ENCODE measurements around the gene CYP46A1. TPM values are rescaled to one million over a fixed set of nuclear protein-coding genes. Genes with fewer than 3 reads are reported as not detected.
A peak's percentile ranks its signal among the peaks of the same experiment; 100 is the strongest.

CYP46A1 gene
- total and polyA plus RNA-seq, 7 experiments from 2014 or later: 0.02 to 0.34 (median 0.23) TPM; not detected in 1

DNA sequence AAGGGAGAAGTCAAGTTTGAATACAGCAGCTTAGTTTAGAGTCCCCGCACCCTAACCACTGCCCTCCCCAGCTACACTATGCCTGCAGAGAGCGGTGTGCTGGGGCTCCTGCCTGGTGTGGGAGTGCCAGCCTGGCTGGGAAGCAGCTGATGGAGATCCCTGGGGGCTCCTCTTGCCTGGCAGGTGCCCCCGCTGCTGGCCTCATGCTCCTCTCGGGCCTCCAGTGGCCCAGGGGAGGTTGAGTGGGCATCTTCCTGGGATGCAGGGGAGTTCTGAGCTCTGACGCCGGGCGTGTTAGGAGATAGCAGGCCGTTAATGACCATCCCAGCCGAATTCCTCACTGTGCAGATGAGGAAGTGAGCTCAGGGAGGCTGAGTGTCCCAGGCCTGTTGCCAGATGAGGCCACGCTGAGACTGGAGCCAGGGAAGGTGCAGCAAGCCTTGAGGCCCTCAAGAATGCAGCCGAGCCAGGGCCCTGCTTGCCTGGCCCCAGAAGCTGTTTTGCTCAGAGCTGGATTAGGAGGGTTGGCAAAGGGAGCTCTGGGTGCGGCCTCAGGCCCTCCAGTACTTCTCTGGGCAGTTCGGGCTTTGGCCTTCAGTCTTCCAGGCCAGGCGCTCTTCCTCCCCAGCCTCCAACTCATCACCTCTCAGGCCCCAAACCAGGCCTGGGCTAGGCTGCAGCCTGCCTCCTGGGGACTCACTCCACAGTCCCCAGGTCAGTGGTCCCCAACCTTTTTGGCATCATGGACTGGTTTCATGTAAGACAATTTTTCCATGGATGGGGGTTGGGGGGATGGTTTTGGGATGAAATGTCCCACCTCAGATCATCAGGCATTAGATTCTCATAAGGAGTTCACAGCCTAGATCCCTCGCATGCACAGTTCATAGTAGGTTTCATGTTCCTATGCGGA lies 6.6 kb upstream of the CYP46A1 start:
- Mint-ChIP-seq H3K27me3 (no peaks in the 10 kb centered on the region), H3K9me3 (peaks cover 0 to 16% (median 2%) of the 10 kb centered on the region in 11 donors), H3K4me3 (no peak overlapping the region), H3K27ac (no peak overlapping the region), H3K4me1 (peaks cover 0 to 7% (median under 1%) of the 10 kb centered on the region in 7 donors), H3K36me3 (peaks cover 0 to 11% (median 0%) of the 10 kb centered on the region in 5 donors)
- Histone ChIP-seq H3K27ac (ENCODE audit: low read depth, low read length) (no peak overlapping the region), H3K27me3 (ENCODE audit: control insufficient read depth in 2 of 2, insufficient read depth in 2 of 2, low read length in 2 of 2) (no peaks in the 10 kb centered on the region), H3K36me3 (ENCODE audit: control insufficient read depth in 2 of 3, insufficient read depth in 3 of 3, low read length in 3 of 3) (no peaks in the 10 kb centered on the region), H3K9me3 (ENCODE audit: control insufficient read depth in 2 of 3, low read length in 3 of 3) (peaks cover 0 to 8% (median 0%) of the 10 kb centered on the region in 3 experiments), H3K4me1 (ENCODE audit: control insufficient read depth in 2 of 2, insufficient read depth in 2 of 2, low read length in 2 of 2) (peaks cover 0 to 10% of the 10 kb centered on the region in 2 donors), H3K4me3 (ENCODE audit: low read length) (no peak overlapping the region)
- ChIA-PET CTCF (interaction anchor here (0.9 kb wide), 1 partner anchor 11 kb away, joined by 3 read pairs; no protein-coding TSS in a partner anchor), POLR2A (no interaction called here)
- ATAC-seq (no peak), DNase-seq (no peak)
- intact Hi-C loops (cut with micrococcal nuclease): no loop called here

DNA sequence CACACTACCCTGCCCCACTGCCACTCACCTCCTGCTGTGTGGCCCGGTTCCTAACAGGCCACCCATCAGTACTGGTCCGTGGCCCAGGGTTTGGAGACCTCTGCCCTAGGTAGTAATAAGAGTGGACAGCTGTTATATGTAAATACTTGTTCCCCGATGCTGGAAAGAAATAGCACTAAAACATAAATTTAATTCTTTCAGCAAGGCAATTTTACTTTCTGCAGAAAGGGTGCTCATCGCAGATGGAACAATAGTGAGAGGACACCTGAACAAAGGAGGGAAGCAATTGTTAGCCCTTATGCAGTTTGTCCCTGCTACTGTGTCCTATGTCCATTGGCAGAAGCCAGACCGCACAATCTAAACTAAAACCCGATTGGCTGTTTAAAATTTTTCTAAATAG lies 5.9 kb upstream of the CYP46A1 start:
- peaks cover 0 to 11% (median 0%) of the 10 kb centered on the region in 5 donors for H3K36me3 Mint-ChIP-seq
- peaks cover 0 to 16% (median 2%) of the 10 kb centered on the region in 11 donors for H3K9me3 Mint-ChIP-seq
- Histone ChIP-seq H3K4me3 (ENCODE audit: low read length) (no peak overlapping the region), H3K36me3 (ENCODE audit: control insufficient read depth in 2 of 3, insufficient read depth in 3 of 3, low read length in 3 of 3) (no peaks in the 10 kb centered on the region), H3K27me3 (ENCODE audit: control insufficient read depth in 2 of 2, insufficient read depth in 2 of 2, low read length in 2 of 2) (no peaks in the 10 kb centered on the region), H3K27ac (ENCODE audit: low read depth, low read length) (no peak overlapping the region), H3K9me3 (ENCODE audit: control insufficient read depth in 2 of 3, low read length in 3 of 3) (peaks cover 0 to 8% (median 0%) of the 10 kb centered on the region in 3 experiments), H3K4me1 (ENCODE audit: control insufficient read depth in 2 of 2, insufficient read depth in 2 of 2, low read length in 2 of 2) (peaks cover 4 to 13% of the 10 kb centered on the region in 2 donors)
- H3K27ac Mint-ChIP-seq: no peak overlapping the region
- POLR2A ChIA-PET: no interaction called here
- no peaks in the 10 kb centered on the region for H3K27me3 Mint-ChIP-seq
- DNase-seq (no peak), ATAC-seq (no peak)
- intact Hi-C loops (cut with micrococcal nuclease): no loop called here
- H3K4me3 Mint-ChIP-seq: no peak overlapping the region
- CTCF ChIA-PET: no interaction called here
- peaks cover 0 to 10% (median 4%) of the 10 kb centered on the region in 7 donors for H3K4me1 Mint-ChIP-seq

DNA sequence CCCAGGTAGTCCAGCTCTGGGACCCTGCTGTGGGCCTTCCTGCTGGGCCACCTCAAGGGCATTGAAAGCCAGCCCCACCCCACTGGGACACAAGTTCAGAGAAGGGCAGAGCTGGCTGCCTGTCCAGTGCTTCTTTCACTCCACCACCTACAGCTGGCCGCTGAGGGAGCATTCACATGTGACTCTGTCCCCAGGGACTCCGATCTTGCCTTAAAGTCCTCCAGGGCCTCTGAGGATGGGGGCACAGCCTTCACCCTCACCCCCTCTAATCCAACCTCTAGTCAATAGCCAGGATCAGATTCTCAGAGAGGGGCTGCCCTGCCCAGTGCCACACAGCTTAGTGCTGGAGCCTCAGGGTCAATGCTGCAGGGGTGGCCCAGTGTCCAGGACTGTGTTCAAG lies 5.0 kb upstream of the CYP46A1 start:
- H3K4me3 Mint-ChIP-seq: no peak overlapping the region

DNA sequence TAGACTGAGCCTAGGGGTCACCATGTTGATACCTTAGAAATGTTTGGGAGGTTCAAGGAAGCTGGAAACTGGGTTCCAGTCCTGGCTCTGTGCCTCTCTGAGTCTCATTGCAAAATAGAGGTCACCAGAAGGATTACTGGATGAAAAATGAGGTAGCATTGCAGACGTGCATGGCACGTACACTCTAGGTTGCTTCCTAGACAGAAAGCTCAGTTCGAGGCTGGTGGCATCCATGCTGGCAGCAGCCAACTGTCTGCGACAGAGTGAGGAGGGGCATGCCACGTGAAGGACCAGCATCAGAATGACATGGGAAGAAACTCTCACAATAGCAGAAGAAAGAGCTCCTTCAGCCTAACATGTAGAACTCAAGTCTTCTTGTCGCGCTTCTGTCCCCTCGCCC lies 4.6 kb upstream of the CYP46A1 start:
- H3K36me3 Mint-ChIP-seq: peaks cover 0 to 11% (median 0%) of the 10 kb centered on the region in 5 donors
- H3K4me1 Mint-ChIP-seq: peaks cover 0 to 10% (median 5%) of the 10 kb centered on the region in 7 donors
- DNase-seq: no peak
- peak overlapping the region in 1 of 10 donors; percentile 20 for H3K4me3 Mint-ChIP-seq
- H3K4me1 ChIP-seq (ENCODE audit: control insufficient read depth in 2 of 2, insufficient read depth in 2 of 2, low read length in 2 of 2): peaks cover 5 to 16% of the 10 kb centered on the region in 2 donors
- H3K4me3 ChIP-seq (ENCODE audit: low read length): no peak overlapping the region
- no peak overlapping the region for H3K27ac Mint-ChIP-seq
- H3K27me3 Mint-ChIP-seq: peaks cover 0 to 2% (median 0%) of the 10 kb centered on the region in 5 donors
- H3K27ac ChIP-seq (ENCODE audit: low read depth, low read length): no peak overlapping the region
- CTCF ChIA-PET: interaction anchor here (0.8 to 1.5 kb wide), 3 partner anchors 113 to 208 kb away, joined by 3 read pairs; partner anchors contain the start of gene EML1
- no peaks in the 10 kb centered on the region for H3K27me3 ChIP-seq (ENCODE audit: control insufficient read depth in 2 of 2, insufficient read depth in 2 of 2, low read length in 2 of 2)
- H3K9me3 ChIP-seq (ENCODE audit: control insufficient read depth in 2 of 3, low read length in 3 of 3): peaks cover 0 to 8% (median 0%) of the 10 kb centered on the region in 3 experiments
- intact Hi-C loops (cut with micrococcal nuclease): no loop called here
- peaks cover 0 to 16% (median 2%) of the 10 kb centered on the region in 11 donors for H3K9me3 Mint-ChIP-seq
- ATAC-seq: no peak
- peaks cover 0 to 5% (median 0%) of the 10 kb centered on the region in 3 experiments for H3K36me3 ChIP-seq (ENCODE audit: control insufficient read depth in 2 of 3, insufficient read depth in 3 of 3, low read length in 3 of 3)
- POLR2A ChIA-PET: no interaction called here

More for the DNA sequence above, 5.0 kb upstream of the CYP46A1 start:
- ATAC-seq (no peak), DNase-seq (no peak)
- H3K27me3 ChIP-seq (ENCODE audit: control insufficient read depth in 2 of 2, insufficient read depth in 2 of 2, low read length in 2 of 2): no peaks in the 10 kb centered on the region
- H3K27ac Mint-ChIP-seq: no peak overlapping the region
- H3K27ac ChIP-seq (ENCODE audit: low read depth, low read length): no peak overlapping the region
- peaks cover 0 to 2% (median 0%) of the 10 kb centered on the region in 5 donors for H3K27me3 Mint-ChIP-seq
- peaks cover 5 to 15% of the 10 kb centered on the region in 2 donors for H3K4me1 ChIP-seq (ENCODE audit: control insufficient read depth in 2 of 2, insufficient read depth in 2 of 2, low read length in 2 of 2)
- ChIA-PET POLR2A (no interaction called here), CTCF (interaction anchor here (0.8 kb wide), 1 partner anchor 197 kb away, joined by 3 read pairs; no protein-coding TSS in a partner anchor)
- H3K36me3 Mint-ChIP-seq: peaks cover 0 to 11% (median 0%) of the 10 kb centered on the region in 5 donors
- peaks cover 0 to 5% (median 0%) of the 10 kb centered on the region in 3 experiments for H3K36me3 ChIP-seq (ENCODE audit: control insufficient read depth in 2 of 3, insufficient read depth in 3 of 3, low read length in 3 of 3)
- intact Hi-C loops (cut with micrococcal nuclease): no loop called here
- no peak overlapping the region for H3K4me3 ChIP-seq (ENCODE audit: low read length)
- peaks cover 0 to 16% (median 2%) of the 10 kb centered on the region in 11 donors for H3K9me3 Mint-ChIP-seq
- H3K4me1 Mint-ChIP-seq: peaks cover 0 to 10% (median 5%) of the 10 kb centered on the region in 7 donors
- H3K9me3 ChIP-seq (ENCODE audit: control insufficient read depth in 2 of 3, low read length in 3 of 3): peaks cover 0 to 8% (median 0%) of the 10 kb centered on the region in 3 experiments

DNA sequence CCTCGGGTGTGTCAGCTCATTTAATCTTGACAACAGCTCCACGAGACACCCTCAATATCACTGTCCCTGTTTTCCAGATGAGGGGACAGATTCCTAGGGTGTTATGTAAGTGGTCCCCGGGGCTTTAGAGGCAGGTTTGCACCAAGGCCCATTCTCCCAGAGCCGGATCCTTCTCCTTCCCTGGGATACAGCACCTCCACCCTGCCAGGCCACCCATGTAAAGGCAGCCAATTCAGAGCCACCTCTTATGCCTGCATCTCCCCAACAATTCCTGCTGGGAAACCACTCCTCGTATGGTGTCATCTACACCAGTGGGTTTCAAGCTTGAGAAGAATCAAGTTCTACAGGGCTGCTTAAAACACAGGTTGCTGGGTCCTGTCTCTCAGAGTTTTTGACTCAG lies 4.1 kb upstream of the CYP46A1 start:
- Mint-ChIP-seq H3K36me3 (peaks cover 0 to 11% (median 0%) of the 10 kb centered on the region in 5 donors), H3K9me3 (peaks cover 0 to 16% (median 2%) of the 10 kb centered on the region in 11 donors), H3K27ac (no peak overlapping the region), H3K27me3 (peaks cover 0 to 5% (median 0%) of the 10 kb centered on the region in 5 donors), H3K4me3 (peak overlapping the region in 1 of 10 donors; percentile 20), H3K4me1 (peaks cover 0 to 13% (median 5%) of the 10 kb centered on the region in 7 donors)
- ATAC-seq: no peak
- no peak for DNase-seq
- peaks cover 5 to 18% of the 10 kb centered on the region in 2 donors for H3K4me1 ChIP-seq (ENCODE audit: control insufficient read depth in 2 of 2, insufficient read depth in 2 of 2, low read length in 2 of 2)
- ChIA-PET CTCF (interaction anchor here (1.1 to 1.5 kb wide), 2 partner anchors 112 to 208 kb away, joined by 3 read pairs; partner anchors contain the start of gene EML1), POLR2A (no interaction called here)
- no peaks in the 10 kb centered on the region for H3K27me3 ChIP-seq (ENCODE audit: control insufficient read depth in 2 of 2, insufficient read depth in 2 of 2, low read length in 2 of 2)
- intact Hi-C loops (cut with micrococcal nuclease): loop anchor here (5.0 to 10.0 kb wide), 5 partner anchors 112 to 697 kb away; partner anchors contain the start of genes EML1 (in 1 of the 2) and WDR25 (in 1 of the 2)
- H3K27ac ChIP-seq (ENCODE audit: low read depth, low read length): no peak overlapping the region
- H3K36me3 ChIP-seq (ENCODE audit: control insufficient read depth in 2 of 3, insufficient read depth in 3 of 3, low read length in 3 of 3): peaks cover 0 to 5% (median 0%) of the 10 kb centered on the region in 3 experiments
- peaks cover 0 to 8% (median 0%) of the 10 kb centered on the region in 3 experiments for H3K9me3 ChIP-seq (ENCODE audit: control insufficient read depth in 2 of 3, low read length in 3 of 3)
- no peak overlapping the region for H3K4me3 ChIP-seq (ENCODE audit: low read length)

DNA sequence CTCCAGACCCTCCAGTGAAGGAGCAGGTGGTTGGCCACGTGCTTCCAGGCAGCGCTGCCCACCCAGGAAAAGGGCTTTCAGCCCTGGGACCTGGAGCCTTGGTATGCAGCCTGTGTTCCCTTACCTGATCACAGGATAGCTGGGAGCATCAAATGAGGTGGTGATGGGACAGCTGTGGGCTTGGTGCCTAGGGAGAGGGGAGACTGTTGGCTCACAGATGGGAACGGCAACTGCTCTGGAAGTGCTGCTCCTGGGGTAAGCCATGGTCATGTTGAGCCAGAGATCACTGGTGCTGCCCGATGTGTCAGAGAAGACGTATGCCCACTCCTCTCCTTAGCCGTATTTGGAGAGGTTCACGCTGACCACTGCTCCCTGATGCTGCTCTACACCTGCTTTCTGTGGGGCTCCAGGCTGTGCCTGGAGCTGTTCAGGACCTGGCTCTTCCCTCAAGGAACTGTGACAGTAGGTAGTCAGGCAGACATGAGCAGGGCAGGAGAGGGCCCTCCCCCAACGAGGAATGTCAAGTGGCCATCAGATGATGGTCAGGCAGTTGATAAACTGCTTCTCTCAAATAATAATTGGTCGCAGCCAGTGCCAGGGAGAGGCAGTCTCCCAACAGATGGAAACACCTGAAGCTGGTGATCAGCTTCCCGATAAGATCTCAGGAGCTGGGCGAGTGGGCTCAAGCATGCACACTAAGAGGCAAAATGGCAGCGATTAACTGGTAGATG lies 2.8 kb upstream of the CYP46A1 start:
- no peak overlapping the region for H3K27ac Mint-ChIP-seq
- no peaks in the 10 kb centered on the region for H3K27me3 ChIP-seq (ENCODE audit: control insufficient read depth in 2 of 2, insufficient read depth in 2 of 2, low read length in 2 of 2)
- H3K4me1 Mint-ChIP-seq: peaks cover 0 to 17% (median 9%) of the 10 kb centered on the region in 7 donors
- H3K27me3 Mint-ChIP-seq: peaks cover 0 to 18% (median 10%) of the 10 kb centered on the region in 5 donors
- POLR2A ChIA-PET: no interaction called here
- no peak overlapping the region for H3K4me3 ChIP-seq (ENCODE audit: low read length)
- H3K4me1 ChIP-seq (ENCODE audit: control insufficient read depth in 2 of 2, insufficient read depth in 2 of 2, low read length in 2 of 2): peaks cover 5 to 18% of the 10 kb centered on the region in 2 donors
- H3K27ac ChIP-seq (ENCODE audit: low read depth, low read length): no peak overlapping the region
- ATAC-seq (no peak), DNase-seq (no peak)
- H3K36me3 ChIP-seq (ENCODE audit: control insufficient read depth in 2 of 3, insufficient read depth in 3 of 3, low read length in 3 of 3): peaks cover 0 to 5% (median 0%) of the 10 kb centered on the region in 3 experiments
- peaks cover 0 to 16% (median 2%) of the 10 kb centered on the region in 11 donors for H3K9me3 Mint-ChIP-seq
- H3K36me3 Mint-ChIP-seq: peaks cover 0 to 11% (median 0%) of the 10 kb centered on the region in 5 donors
- peak overlapping the region in 1 of 10 donors; percentile 45 for H3K4me3 Mint-ChIP-seq
- CTCF ChIA-PET: interaction anchor here (0.7 to 1.5 kb wide), 2 partner anchors 111 to 215 kb away, joined by 3 read pairs; partner anchors contain the start of gene EML1
- intact Hi-C loops (cut with micrococcal nuclease): loop anchor here (5.0 to 10.0 kb wide), 5 partner anchors 111 to 696 kb away; partner anchors contain the start of genes EML1 (in 1 of the 2) and WDR25 (in 1 of the 2)
- peaks cover 0 to 8% (median 0%) of the 10 kb centered on the region in 3 experiments for H3K9me3 ChIP-seq (ENCODE audit: control insufficient read depth in 2 of 3, low read length in 3 of 3)

All from naive thymus-derived CD4-positive, alpha-beta T cell (primary cell).